GM18508 (cell line): ENCODE data around the gene MDM1.

ENCODE experiments used
- ATAC-seq: cut with Tn5 transposase; IDR thresholded peaks from one replicate; pipeline ENCODE4 v1.9.1; 2021; ENCODE audit warnings: moderate number of reproducible peaks; ENCODE audit not compliant: insufficient read depth, unreplicated experiment

The MDM1 gene

DNA sequence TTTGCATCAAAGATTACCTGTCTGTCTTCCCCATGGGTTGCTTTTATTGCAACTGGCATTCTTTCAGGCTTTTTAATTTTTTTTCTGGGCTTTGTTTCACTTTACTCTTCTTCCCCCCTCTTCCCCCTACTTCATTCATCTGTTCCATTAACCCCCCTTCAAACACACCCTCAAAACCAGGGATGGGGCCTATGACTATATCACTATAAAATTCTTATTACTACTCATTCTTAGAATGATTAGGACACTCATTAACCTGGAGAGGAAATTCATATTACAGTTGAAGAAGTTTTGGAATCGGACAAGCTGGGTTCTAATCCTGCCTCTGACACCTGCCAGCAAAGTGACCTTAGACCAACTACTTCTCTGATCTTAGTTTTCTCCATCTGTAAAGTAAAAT lies 24.8 kb upstream of the MDM1 start:
- ATAC-seq, result no peak

DNA sequence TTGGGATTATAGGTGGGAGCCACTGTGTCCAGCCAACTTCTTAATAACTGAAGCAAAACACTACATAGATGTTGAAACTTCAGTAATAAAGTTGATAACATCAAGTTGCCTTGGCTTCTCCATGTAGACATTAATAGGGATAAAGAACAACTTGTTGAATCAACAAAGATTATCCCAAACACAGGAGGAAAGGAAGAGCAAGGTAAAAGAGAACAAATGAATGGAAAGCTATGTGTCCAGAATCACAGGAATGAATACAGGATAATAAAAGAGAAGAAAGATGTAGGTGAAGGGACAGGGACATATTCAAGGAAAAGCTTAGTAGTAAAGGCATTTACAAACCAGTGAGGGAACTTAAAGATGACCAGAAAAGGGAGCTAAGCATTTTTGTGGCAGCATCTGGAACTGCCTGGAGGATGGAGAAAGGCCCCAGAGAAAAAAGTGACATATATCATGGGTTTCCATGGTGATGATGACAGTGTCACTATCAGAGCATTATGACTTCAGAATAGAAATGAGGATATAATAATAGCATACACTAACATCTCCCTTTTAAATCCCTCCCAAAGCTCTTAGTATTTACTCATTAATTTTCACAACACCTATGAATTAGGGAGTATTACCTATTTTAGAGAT lies 24.0 kb upstream of the MDM1 start:
- no peak for ATAC-seq

DNA sequence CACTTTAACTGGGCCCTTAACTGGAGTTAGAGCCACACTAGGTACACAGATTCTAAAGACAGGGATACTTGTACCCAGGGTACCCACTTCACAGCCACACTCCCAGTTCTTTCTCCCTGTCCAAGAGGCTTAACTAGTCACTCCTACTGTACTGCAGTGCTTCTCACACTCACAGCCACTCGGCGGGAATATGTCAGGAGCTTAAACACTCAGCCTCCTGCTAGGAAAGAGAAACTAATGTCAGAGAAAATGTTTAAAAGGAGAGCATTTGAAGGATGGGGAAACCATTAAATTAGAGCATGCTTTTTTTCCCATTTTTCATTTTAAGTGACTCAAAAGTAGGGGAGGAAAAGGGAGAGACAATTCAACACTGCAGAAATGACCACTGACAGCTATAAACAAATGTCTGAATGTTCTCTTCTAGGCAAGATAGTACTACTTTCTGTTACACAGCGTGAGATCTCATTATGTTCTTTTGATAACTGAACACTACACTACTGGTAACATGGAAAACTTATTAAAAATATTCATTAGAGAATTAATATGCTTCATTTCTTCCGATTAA lies 22.9 kb upstream of the MDM1 start:
- ATAC-seq, result no peak

DNA sequence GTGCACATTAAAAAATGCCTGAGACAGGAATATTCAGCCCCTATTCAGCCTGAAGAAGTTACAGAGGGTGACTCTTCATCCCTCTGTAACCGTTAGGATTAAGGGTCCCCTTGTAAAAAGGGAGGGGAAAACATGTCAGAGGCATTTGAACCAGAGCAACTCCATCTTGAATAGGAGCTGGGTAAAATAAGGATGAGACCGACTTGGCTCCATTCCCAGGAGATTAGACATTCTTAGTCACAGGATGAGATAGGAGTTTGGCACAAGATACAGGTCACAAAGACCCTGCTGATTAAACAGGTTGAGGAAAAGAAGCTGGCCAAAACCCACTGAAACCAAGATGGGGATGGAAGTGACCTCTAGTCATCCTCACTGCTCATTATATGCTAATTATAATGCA lies 19.9 kb upstream of the MDM1 start:
- ATAC-seq, result no peak

DNA sequence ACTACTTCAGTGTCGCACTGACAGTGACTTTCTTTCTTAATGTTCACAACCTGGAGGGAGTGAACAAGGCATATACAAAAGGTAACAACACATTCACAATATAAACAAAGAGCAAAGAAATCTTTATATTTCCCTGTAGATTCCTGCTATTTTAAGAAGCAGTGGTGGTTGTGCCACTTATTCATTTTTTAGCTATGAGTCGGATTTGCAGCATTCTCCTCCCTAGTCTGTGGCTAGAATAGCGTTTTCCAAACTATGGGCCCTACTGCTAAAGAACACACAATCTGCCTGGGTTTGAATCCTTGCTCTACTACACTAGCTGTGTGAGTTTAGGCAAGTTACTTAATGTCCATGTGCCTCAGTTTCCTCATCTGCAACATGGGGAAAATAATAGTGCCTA lies 18.6 kb upstream of the MDM1 start:
- no peak for ATAC-seq

DNA sequence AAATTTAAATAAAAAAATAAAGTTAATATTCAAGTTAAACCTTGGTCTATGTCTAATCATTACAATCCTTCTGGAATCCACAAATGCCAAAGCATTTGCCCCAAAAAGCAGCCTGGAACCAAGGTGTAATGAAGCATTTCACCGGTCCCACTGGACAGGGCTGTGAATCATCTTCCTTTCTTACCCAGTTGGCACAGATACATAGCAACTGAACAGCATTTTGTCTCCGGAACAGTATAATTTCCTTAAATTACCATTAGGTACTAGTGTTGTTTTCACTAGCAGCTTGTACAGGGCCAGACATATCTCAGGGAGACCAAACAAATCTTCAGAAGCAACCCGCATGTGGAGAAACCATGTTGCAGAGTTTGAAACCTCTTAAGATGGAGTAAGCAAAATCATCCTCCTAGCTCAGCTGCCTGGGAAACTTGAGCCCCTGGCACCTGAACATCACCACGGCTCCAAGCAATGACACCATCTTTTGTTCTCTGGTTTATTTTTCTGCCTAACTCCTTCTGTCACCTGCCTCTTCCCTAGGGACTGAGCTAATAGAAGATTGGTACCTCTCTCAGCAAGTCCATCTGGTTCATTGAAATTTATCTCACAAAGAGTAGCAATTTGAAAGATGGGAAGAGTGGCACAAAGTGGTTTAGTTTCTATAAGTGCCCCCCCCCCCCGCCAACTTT lies 17.9 kb upstream of the MDM1 start:
- ATAC-seq, result no peak

DNA sequence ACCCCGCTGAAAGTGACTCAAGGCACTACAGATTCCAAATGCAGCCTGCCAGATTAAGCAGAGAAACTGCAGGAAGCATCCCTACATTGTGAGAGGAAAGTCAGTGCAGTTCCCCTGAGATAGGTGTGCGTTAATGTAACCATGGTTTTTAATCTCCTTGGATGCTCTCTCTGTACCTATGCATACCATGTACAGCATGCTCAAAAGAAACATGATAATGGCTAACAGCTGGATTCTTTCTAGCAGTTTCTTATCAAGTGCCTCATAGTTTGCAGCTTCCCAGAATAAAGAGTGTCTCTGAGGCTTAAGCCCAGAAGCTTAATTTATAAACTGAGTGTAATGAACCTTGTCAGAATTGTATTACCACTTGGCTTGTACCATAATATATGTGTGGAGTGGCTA lies 17.1 kb upstream of the MDM1 start:
- no peak for ATAC-seq

DNA sequence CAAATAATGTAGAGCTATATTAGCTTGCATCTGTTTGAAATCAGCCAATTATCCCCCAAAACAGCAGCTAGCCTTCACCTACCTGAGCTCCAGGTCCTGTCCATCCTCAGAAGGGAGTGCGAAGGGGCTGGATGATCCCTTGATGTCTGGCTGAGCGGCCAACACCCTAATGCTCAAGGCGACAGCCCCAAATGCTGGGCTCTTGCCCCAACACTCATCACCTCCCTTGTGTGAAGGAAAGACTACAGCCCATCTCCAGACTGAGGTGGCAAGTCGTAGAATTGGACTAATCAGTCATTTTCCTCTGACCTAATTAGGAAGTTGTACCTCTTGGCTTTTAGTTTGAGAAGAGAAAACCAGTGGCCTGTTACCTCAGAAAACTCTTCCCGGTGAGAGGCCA lies 16.3 kb upstream of the MDM1 start:
- ATAC-seq, result no peak

DNA sequence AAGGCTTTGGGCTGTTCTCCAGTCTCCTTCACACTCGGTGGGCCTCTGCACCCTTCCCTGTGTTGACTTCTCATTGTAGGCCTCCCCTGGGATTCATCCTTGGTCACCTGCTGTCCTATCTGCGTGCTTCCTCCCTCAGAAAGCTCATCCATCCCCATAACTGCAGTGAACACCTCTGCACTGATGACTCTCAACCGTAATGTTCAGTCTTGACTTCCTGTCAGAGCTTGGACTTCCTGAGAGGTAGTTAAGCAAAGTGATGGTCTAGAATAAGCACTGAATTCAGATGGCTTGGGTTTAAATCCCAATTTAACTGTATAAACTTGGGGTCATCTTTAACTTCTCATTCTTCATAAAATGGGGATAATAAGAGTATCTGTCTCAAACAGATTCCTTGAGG lies 13.6 kb upstream of the MDM1 start:
- no peak for ATAC-seq

DNA sequence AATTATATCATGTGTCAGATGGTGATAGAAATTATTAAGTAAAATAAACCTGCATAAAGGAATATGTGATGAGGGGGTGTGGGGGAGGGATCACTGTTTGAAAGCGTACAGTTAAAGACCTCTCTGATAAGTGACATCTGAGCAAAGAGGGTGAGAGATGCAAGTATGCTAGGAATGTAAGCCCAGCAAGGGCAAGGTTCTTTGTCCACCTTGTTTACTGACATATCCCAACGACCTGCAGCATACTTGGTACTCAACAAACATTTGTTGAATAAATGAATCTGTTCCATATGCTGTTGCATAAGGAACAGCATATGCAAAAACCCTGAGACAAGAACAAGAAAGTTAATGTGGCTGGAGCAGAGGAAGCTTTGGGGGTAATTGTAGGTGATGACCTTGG lies 12.0 kb upstream of the MDM1 start:
- no peak for ATAC-seq

DNA sequence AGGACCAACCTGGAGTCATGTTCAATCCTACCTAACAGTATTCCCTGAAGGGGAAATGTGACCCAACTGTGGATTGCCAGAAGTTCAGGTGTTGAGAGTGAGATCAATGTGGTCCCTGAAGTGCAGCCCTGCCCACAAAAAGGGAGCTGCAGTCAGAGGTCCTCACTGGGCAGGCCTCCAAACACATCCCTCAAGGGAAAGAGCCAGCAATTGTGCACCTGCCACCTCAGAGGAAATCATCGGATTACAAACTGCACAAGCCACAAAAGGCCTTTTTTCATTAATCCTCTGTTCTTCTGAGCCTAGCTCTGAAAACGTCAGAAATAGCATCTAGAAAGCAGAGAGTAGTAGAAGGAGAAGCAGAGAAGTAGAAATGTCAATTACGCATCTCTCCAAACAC lies 10.8 kb upstream of the MDM1 start:
- ATAC-seq, result no peak

DNA sequence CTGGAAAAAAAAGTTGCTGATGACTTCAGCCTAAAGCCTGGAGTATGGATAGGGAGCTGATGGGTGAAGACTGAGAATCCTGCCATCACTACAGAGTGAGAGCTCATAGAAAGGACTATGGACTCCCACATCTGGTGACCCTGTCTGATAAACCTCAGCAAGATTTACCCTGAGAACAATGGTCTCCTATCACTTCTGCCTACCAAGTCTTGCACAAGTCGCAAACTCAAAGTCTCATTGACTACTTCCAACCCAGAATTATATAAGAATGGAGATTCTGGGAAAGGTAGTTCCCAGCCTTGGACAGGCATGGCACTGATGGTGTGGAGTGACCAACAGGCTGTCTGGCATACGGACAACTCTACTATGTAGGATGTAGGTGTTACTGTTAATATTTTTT lies 9.7 kb upstream of the MDM1 start:
- no peak for ATAC-seq

DNA sequence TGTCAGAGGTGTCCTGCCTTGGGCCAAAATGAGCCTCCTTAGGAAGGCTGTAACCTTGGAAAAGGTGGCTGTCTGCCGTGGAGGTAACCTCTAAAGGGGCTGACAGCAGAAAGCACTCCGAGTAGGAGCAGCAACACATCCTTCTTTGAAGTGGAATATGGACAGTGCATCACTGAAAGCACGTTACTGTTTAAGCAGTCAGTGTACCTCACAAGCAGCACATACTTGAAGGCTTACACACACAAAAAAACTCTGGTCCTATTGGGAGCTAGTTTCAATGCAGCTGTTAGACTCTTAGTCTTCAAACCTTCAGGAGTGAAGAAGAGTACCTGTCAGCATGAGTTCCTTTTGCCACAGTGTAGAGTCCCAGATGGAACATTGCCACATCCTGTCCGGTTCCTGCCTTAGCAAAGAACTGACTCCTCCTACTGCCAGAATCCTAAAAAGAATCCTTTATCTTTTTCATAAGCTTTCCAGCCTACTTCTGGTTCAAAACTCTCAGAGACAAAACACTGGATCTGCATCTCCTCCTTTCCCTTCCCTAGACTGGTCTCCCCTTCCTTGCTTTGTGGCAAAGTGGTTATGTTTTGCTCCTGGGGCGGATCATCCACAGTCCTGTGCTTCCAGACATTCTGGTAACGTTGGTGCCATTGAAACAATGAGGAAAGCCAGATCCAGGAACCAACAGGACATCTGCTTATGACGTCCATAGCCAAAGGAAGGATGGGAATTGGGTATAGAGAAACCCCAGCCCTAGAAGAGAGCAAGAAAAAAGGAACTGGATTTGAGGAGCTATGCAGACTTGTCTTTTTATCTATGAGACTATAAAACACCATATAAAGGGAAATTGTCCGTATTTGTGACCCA lies 8.5 kb upstream of the MDM1 start:
- no peak for ATAC-seq

DNA sequence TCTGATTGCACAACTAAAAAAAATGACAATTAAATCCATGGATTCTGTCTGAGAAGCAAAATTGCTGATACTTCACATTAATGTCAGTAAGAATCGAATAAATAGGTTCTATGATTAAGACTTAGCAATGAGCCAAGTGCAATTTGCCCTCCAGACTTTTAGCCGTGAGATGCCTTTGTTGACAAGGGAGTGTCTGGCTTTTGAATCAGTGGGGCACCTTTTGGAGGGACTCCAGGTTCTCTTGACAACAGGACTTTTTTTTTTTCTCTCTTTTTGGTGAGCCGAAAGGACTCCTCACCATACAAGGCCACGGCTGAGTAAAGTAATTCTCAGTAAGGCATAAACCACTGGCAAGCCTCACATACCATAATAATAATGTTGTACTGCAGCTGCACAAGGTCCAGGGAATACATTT lies 4.7 kb upstream of the MDM1 start:
- ATAC-seq, result no peak

DNA sequence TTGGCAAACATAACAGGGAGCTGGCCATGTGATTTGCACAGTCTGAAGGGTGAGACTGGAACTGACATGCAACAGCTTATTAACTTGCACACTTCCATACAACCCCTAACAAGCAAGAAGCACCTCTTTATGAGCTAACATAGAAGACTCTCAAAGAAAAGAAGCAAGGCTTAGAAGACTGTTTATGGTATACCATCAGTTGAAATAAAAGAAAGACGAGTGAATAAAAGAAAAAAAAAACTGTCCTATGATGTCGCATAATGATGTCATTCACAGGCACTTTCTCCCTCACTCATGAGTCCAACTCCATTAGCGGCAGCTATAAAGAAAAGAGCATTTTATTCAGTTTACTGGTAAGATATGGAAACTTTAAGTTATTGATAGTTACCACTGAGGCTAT lies 3.3 kb upstream of the MDM1 start:
- no peak for ATAC-seq

DNA sequence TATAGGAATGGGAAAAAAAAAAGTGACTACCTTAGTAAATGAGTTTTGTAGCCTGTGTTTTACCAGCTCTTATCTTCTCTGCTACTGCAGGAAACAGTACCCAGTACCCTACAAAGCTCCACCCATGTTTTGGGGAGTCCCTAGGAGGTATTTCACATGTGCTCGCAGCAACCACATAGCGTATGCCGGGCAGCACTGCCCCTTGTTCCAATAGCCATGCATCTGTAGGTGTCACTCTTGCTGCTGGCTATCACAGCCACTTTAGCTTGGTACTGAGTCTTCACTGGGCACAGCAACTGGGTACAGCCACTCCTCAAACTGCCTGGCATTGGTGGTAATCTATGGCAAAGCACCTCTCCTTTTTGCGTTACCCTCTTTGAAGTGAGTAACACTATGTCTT lies 2.0 kb upstream of the MDM1 start:
- ATAC-seq, result no peak

DNA sequence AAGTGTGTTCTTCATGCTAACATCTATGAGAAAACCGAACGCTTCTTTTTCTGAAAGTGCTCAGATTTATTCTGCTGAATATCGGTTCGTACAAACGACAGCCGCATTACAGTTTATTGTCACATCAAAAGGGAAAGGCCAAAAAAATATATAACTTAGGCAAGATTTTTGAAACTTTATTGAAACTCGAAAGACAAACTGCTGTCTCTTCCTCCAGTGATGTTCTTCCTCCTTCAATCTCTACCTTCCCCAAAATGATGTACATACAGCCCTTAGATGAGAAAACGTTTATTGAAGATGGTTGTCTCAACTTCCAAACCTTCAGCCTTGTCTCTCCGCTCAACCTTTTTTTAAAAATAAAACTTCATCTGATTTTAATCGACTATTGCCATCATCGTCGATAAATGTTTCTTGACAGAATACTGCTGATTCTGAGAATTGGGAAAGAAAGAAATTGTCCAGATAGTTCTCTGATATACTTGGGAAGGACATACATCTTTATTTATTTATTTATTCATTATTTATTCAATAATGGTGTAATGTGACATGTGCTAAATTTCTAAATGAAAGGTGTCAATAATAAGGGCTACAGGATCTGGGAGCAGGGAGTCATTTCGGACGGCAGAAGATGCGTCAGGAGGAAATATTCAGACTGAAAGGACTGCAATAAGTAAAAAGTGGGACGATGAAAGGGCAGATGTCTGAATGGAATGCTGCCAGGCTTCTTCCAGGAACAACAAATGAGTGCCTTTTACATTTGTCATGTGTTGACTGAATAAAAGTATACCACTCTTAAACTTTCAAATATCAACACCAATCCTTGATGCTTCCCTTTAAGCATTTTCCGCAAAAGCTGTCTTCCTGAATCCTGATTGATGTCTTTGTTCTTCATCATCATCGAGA lies 817 bp upstream of the MDM1 start:
- ATAC-seq, result no peak

DNA sequence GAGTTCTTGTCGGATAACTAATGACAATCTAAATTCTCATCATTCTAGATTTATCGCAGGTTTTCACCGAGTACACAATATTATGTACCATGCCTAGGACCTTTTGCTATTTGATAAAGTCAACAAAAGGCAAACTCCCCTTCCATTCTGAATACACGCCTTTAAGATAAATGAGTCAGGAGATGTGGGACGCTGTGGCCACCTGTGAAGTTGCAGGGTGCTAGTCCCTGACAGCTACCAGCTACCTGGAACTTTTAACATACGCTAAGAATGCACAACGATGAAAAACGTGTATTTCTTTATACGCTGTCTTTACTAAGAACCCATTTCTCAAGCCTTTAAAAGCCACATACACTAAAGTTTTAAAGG lies 678 bp downstream of the MDM1 start:
- no peak for ATAC-seq

DNA sequence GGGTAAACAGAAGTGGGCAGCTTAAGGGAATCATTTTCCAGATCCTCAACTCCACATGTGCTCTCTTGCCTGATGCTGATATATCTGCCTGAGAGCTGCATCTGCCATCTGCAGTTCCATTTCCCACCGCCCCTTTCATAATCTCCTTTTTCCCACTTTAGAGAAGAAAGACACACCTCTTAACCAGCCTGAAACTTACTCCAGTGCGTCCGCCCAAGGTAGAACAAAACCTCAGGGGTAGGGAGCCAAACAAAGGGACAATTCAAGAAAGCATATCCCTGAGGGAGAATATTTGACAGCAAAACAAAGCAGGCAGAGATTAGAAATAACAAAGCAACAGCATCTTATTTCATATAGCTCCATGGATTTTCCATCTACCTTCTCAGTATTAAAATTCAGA lies 4.3 kb downstream of the MDM1 start:
- no peak for ATAC-seq

DNA sequence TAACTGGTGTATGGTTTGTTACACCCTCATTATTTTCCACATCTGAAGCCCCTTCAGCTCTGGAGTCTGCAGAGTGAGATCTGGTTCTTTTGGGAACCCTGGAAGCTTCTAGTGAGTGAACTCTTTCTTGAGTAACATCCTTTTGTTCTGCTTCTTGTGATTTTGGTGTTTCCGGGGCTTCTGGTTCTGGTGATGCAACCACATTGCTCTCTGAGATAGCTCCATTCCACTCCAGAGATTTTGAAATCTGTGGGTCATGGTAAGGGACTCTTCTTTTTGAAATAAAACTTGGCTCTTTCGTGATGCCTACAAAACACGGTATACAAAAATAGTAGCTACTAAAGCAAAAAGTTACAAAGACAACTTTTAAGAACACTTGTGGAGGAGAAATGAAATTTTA lies 5.4 kb downstream of the MDM1 start:
- ATAC-seq, result no peak
